GM20431 (cell line): Measurements from ENCODE around the gene FAM117B.

Experiments used
- in situ Hi-C: fragments of 300-500 bp; cut with MseI, MboI; formaldehyde crosslinking; loops from one replicate; pipeline ENCODE4 v1.15.0; 2020; ENCODE audit warnings: low sequenced_read_pairs; ENCODE audit not compliant: unreplicated experiment

FAM117B gene

DNA sequence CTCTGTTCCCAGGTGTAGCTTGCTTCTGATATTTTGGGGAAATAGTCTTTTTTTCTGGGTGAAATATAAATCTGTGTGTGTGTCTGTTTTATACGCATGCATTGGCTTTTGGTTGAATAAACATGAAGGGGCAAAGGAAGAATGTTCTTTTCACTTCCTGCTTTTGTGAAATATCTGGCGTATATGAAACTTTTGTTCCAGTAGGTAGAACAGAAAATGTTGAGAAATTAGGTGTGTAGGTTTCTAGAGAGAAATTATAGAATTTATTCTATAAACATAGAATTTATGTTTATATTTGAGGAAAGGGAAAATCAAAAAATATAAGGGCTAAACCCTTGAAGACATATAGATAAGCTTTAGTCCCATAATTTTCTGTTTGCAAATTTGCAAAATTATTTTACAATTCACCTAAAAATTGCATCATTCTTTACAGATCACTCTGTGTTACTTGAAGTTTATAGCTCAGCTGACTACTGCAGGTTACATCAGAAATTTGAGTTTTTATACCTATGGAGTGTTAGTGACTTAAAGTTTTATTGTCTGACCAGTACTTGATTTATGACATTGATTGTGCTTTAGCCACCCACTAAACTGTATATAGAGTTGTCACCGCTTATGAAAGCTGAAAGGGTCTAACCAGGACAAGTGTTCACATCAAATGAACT, 116.1 kb downstream of the FAM117B start:
- in situ Hi-C loops = no loop called here

- in situ Hi-C loops = no loop called here
Measured at GRCh38 chr2:202752071-202752470, 117.3 kb downstream of the FAM117B start.

GRCh38 chr2:202754936-202755335, 120.2 kb downstream of the FAM117B start:
- in situ Hi-C loops = no loop called here

GRCh38 chr2:202756598-202756997, 121.8 kb downstream of the FAM117B start:
- in situ Hi-C loops = no loop called here

GRCh38 chr2:202757339-202757738, 122.6 kb downstream of the FAM117B start:
- in situ Hi-C loops = no loop called here

DNA sequence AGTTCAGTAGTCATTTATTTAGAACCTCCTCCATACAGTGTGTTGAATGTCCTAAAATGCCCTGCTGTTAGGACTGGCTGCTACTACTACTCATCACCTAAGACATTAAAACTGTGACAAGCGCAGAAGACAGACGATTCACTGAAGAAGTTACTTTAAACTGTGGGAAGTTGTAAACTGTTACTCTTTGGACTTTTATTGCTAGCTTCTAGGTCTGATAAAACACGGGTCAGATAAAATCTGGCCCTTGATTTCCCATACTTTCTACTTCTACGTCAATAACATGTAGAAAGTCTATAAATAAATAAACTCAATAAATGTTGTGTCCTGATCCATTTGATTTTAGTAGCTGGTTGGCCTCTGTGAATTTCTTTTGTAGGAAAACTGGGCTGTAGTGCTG, 123.4 kb downstream of the FAM117B start:
- in situ Hi-C loops = no loop called here

DNA sequence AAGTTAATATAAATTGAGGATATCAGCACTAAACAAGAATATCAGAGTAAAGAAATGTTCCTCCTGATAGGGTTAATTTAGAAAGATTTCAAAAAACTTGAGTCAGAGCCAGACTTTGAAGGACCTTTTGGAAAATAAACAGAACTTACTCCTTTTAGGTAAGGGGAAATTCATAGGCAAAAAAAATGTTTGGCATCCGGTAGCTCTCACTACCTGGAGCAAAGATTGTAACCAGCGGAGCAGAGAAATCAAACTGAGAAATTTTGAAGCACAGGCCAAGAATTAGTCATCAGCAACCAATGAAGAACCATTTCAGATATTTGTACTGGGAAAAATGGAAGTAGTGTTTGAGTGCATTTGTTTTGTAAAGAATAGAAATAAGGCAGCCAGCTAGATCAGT, 123.8 kb downstream of the FAM117B start:
- in situ Hi-C loops = no loop called here

- in situ Hi-C loops = no loop called here
Measured at GRCh38 chr2:202760848-202761247, 126.1 kb downstream of the FAM117B start.

DNA sequence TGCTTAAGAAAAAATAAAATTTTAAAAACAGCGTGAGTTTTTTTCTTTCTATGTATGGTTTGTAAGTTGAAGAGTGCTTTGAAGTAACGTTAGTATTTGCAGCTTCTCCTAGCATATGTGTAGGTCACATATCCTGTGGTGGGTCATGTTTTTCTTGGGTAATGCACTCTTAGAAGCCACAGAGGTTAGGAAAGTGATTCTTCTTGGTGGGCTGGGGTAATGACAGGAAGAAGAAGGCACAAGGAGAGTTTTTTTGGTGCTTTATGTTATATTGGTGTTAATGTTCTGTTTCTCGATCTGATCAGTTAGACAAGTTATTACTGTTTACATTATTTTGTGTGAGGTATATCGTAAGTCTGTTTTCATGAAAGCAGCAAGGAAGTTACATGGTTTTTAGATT, 127.8 kb downstream of the FAM117B start:
- in situ Hi-C loops = no loop called here

GRCh38 chr2:202763916-202764315, 129.1 kb downstream of the FAM117B start:
- in situ Hi-C loops = no loop called here

DNA sequence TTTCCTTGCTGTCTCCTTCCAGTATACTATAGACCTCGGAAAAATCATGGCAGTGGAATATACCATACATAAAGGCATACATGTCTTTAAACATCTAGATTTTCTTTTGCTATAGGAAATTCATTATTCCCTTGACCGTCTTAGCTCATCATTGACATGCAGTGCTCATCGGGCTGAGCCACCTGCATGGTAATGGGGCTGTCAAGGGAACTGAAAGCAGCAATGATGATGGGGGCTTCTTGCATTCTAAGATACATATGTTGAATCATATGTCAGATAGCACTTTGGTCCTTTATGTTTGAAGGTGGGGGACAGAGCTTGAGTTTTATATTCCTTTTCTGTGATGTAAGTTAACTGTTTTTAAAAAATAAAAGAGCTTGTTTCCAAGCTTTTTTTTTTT, 130.2 kb downstream of the FAM117B start:
- in situ Hi-C loops = no loop called here

DNA sequence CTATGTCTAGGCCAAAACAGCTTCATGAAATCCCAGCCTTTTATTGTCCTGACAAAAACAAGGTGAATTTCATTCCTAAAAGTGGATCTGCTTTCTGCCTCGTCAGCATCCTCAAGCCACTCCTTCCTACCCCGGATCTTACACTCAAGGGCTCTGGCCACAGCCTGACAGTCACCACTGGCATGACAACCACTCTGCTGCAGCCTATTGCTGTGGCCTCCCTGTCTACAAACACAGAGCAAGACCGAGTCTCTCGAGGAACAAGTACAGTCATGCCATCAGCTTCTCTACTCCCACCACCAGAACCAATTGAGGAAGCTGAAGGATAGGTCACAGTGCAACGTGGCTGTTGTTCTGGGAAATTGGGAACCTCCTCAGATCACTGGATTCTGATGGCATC, 130.7 kb downstream of the FAM117B start:
- in situ Hi-C loops = no loop called here

- in situ Hi-C loops = no loop called here
Measured at GRCh38 chr2:202768273-202768672, 133.5 kb downstream of the FAM117B start.

DNA sequence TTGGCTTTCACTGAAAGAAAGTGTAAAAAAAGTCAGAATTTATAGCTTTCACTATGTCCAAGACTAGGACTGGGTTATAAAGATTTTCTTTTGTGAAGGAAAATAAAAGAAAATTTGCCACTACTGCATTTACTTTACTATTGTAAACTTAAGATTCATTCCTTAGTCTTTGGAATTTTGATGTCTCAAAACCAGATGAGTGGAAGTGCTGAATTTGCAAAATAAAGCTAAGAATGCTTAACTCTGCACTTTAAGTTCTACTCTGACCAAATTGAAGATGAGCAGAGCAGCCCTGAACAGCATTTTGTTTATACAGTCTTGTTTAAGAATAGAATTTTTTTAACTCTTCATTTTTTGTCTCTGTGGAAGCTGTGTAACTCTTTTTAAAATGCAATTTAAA, 134.4 kb downstream of the FAM117B start:
- in situ Hi-C loops = no loop called here

- in situ Hi-C loops = no loop called here
Measured at GRCh38 chr2:202771336-202771735, 136.6 kb downstream of the FAM117B start.

DNA sequence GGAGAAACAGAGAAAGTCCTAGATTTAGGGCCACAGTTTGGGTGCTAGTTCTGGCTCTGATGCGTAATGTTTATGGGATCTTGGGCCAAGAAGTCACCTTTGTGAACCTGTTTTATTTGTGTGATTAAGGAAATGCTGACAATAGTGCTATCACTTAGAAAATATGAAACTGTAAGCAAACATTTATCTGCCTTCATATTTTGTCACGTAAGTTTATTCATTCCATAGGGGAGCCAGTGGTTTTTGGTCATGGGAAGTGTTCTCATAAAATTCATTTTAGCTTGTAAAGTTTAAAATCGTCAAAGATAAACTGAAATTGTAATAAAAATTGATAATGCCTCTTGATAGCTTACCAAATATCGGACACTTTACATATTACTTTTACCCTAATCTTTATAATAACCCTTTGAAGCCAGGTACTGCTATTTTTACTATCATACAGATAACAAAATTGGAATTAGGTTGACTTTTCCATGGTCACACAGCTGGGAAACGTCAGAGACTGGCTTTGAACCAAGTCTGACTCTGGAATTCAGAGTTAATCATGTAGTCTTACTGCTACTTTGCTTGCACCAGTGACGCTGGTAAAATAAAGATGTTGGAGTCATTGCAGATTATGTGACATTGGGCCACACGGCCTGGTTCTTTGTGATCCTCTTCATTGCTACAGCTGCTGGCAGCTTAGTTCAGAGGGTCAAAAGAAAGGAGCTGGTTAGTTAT, 137.1 kb downstream of the FAM117B start:
- in situ Hi-C loops = no loop called here

GRCh38 chr2:202773301-202773973, 138.7 kb downstream of the FAM117B start:
- in situ Hi-C loops = no loop called here

DNA sequence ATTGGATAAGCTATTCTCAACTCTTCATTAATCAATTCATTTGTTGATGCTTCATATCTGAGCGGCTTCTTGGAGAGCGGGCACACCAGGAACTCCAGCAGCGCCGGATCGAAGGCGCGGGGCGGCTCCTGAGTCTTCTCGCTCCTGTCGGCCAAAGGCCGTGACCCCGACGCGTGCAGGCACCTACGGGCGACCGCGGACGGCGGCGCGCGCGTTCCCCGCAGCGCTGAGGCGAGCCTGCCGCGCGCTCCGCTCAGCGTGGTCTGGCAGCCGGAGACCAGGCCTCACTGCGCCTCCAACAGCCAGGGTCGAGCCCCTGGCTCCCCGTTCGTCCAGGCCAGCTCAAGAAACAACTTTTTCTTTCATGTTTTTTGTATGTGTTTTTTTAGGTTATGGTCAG, 139.3 kb downstream of the FAM117B start:
- in situ Hi-C loops = no loop called here

- in situ Hi-C loops = no loop called here
Measured at GRCh38 chr2:202778217-202778616, 143.4 kb downstream of the FAM117B start.

DNA sequence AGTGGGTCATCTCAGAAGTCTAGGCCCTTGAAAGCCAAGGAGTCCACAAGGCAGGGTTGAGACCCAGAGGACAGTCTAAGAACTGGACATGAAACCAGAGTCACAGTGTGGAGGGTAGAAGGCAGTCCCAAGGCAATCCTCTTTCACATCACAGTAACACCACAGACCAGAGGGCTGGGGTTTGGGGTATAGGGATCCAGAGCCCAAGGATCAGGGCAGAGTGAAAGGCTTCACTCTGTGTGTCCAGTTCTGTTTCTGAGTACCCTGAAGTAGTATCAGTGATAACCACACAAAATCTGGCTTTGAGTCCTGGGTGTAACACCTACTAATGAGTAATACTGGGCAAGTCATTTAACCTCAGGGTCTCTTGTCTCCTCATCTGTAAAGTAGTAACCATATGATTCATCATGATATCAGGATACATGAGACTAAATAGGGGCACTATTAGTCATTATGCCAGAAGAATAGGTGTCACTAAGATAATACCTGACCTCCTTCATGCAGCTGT, 145.8 kb downstream of the FAM117B start:
- in situ Hi-C loops = no loop called here

GRCh38 chr2:202782940-202783558, 148.3 kb downstream of the FAM117B start:
- in situ Hi-C loops = no loop called here
